LoVo (cell line): ENCODE results near the gene OR3A2.
"Not testable (repeated sequence)": the region's sequence is repeated elsewhere in the genome, so short reads cannot be mapped to it uniquely, and the experiment has no call there.

Experiments
- DNase-seq: peaks from one replicate; pipeline ENCODE4 v3.0.0-alpha.2; 2016; ENCODE audit warnings: low spot score

Gene OR3A2

GRCh38 chr17:3385869-3386816 lies at the start of gene OR3A2:
Gene OR3A2, minus strand, starts transcription at chr17:3386308.
- DNase-seq: no peak

- DNase-seq: no peak
Observed at GRCh38 chr17:3433741-3434140, 47.6 kb upstream of the OR3A2 start, which contains the start of gene OR1E2. Gene OR1E2, minus strand, starts transcription at chr17:3433841. Its CDS starts 0 bp downstream, at chr17:3433841.

GRCh38 chr17:3433215-3433614 lies 47.1 kb upstream of the OR3A2 start:
- DNase-seq: not testable (repeated sequence)

GRCh38 chr17:3418222-3418621 lies 32.1 kb upstream of the OR3A2 start:
- no peak for DNase-seq

GRCh38 chr17:3415610-3416009 lies 29.5 kb upstream of the OR3A2 start:
- no peak for DNase-seq

GRCh38 chr17:3412216-3412615 lies 26.1 kb upstream of the OR3A2 start:
- not testable (repeated sequence) for DNase-seq

- no peak for DNase-seq
Observed at GRCh38 chr17:3411070-3411469, 25.0 kb upstream of the OR3A2 start, which contains the start of gene OR3A3. Gene OR3A3, plus strand, starts transcription at chr17:3411370.

GRCh38 chr17:3403856-3404255 lies 17.7 kb upstream of the OR3A2 start:
- not testable (repeated sequence) for DNase-seq

GRCh38 chr17:3401786-3402185 lies 15.7 kb upstream of the OR3A2 start:
- no peak for DNase-seq

GRCh38 chr17:3400055-3400454 lies 13.9 kb upstream of the OR3A2 start:
- DNase-seq: no peak

- DNase-seq: no peak
Observed at GRCh38 chr17:3398310-3398709, 12.2 kb upstream of the OR3A2 start, which contains the start of gene OR1E1. Gene OR1E1, minus strand, starts transcription at chr17:3398410. Its CDS starts 0 bp downstream, at chr17:3398410.

GRCh38 chr17:3397801-3398200 lies 11.7 kb upstream of the OR3A2 start:
- not testable (repeated sequence) for DNase-seq

- DNase-seq: no peak
Observed at GRCh38 chr17:3389791-3390190, 3.7 kb upstream of the OR3A2 start.

- no peak for DNase-seq
Observed at GRCh38 chr17:3381957-3382356, 4.2 kb downstream of the OR3A2 start.

- DNase-seq: no peak
Observed at GRCh38 chr17:3378321-3378720, 7.8 kb downstream of the OR3A2 start.

- DNase-seq: not testable (repeated sequence)
Observed at GRCh38 chr17:3371167-3371566, 14.9 kb downstream of the OR3A2 start.

GRCh38 chr17:3342782-3343181 lies 43.3 kb downstream of the OR3A2 start:
- not testable (repeated sequence) for DNase-seq

GRCh38 chr17:3335876-3336275 lies 50.2 kb downstream of the OR3A2 start:
- DNase-seq: peak; percentile 3

- peak; percentile 48 for DNase-seq
Observed at GRCh38 chr17:3318336-3318735, 67.8 kb downstream of the OR3A2 start.

GRCh38 chr17:3316836-3317235 lies 69.3 kb downstream of the OR3A2 start:
- no peak for DNase-seq

GRCh38 chr17:3308603-3309002 lies 77.5 kb downstream of the OR3A2 start:
- DNase-seq: no peak

- DNase-seq: no peak
Observed at GRCh38 chr17:3298260-3298659, 87.8 kb downstream of the OR3A2 start, which contains the start of gene OR3A1. Gene OR3A1, minus strand, starts transcription at chr17:3298360. Its CDS starts 5,778 bp downstream, at chr17:3292582.

GRCh38 chr17:3295632-3296031 lies 90.5 kb downstream of the OR3A2 start:
- DNase-seq: no peak
